Upper lobe of right lung (tissue), 1 donor: ENCODE data around the gene METTL22. TPM values are rescaled to one million over a fixed set of nuclear protein-coding genes. Genes with fewer than 3 reads are reported as not detected.

ENCODE experiments used
- ATAC-seq: fragments of 200-7000 bp; cut with Tn5 transposase; one replicate; pipeline ENCODE4 v1.9.1; 2020; ENCODE audit warnings: mild to moderate bottlenecking, moderate library complexity
- DNase-seq: peaks from one replicate; pipeline ENCODE4 v3.0.0-alpha.2; 2020
- H3K27ac ChIP-seq: fragments of 200-600 bp; one replicate; pipeline ENCODE4 v1.8.0; 2022
- H3K27me3 ChIP-seq: fragments of 200-600 bp; one replicate; pipeline ENCODE4 v1.8.0; 2022; ENCODE audit warnings: mild to moderate bottlenecking
- H3K36me3 ChIP-seq: fragments of 200-600 bp; one replicate; pipeline ENCODE4 v1.8.0; 2022
- H3K4me1 ChIP-seq: fragments of 200-600 bp; one replicate; pipeline ENCODE4 v1.8.0; 2022
- H3K4me3 ChIP-seq: fragments of 200-600 bp; one replicate; pipeline ENCODE4 v1.8.0; 2022; ENCODE audit warnings: mild to moderate bottlenecking
- H3K9me3 ChIP-seq: fragments of 200-600 bp; one replicate; pipeline ENCODE4 v1.8.0; 2022
- CTCF ChIP-seq: fragments of 200-600 bp; IDR thresholded peaks from one replicate; pipeline ENCODE4 v1.8.0; 2022; ENCODE audit warnings: antibody characterized with exemption
- intact Hi-C: fragments of 100-400 bp; cut with DNase I; formaldehyde crosslinking; loops from one replicate; pipeline ENCODE4 v1.11.0; 2022
- total RNA-seq: library from RNA; stranded (reverse); fragmentation: NEBNext Ultra II Directional; extraction: Animal tissue kit (Norgen Biotek cat#: 25700); gene quantifications from one replicate; pipeline ENCODE4 v1.2.1, GENCODE V29; 2021
- donor health status: DM: no; HTN: yes; CAD: no; lungs with severe emphysema.

The METTL22 gene
- total RNA-seq, 1 donor from 2014 or later: 38.6 TPM

- Histone ChIP-seq H3K4me3 (no peak overlapping the region), H3K9me3 (no peaks in the 10 kb centered on the region), H3K36me3 (no peaks in the 10 kb centered on the region), H3K27ac (no peak overlapping the region), H3K4me1 (no peaks in the 10 kb centered on the region), H3K27me3 (peaks cover 5% of the 10 kb centered on the region)
- ATAC-seq (no peak), DNase-seq (no peak)
- no peak for TF ChIP-seq CTCF
- intact Hi-C loops: no loop called here
Measured at GRCh38 chr16:8595783-8596182, 25.7 kb upstream of the METTL22 start.

DNA sequence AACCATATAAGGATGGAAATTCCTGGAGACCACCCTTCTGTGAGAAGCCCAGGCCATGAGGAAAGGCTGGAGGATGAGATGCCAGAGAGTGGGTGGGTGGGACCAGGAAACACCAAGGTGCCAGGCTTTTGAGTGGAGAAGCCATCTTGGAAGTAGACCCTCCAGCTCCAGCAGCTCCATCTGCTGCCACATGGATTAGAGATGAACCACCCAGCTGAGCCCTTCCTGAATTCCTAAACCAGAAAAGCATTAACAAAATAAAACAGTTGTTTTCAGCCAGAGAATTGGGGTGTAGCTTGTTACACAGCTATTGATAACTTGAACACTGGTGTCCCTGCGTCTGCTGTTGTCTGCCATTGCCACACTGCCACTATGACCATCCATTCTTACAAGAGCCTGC is 24.9 kb upstream of the METTL22 start:
- Histone ChIP-seq H3K36me3 (no peaks in the 10 kb centered on the region), H3K27ac (no peak overlapping the region), H3K4me1 (no peaks in the 10 kb centered on the region), H3K27me3 (peaks cover 5% of the 10 kb centered on the region), H3K4me3 (no peak overlapping the region), H3K9me3 (no peaks in the 10 kb centered on the region)
- no peak for ATAC-seq
- DNase-seq: no peak
- intact Hi-C loops: no loop called here
- no peak for TF ChIP-seq CTCF

GRCh38 chr16:8600144-8600775 is 21.2 kb upstream of the METTL22 start:
- H3K27me3 ChIP-seq: no peaks in the 10 kb centered on the region

DNA sequence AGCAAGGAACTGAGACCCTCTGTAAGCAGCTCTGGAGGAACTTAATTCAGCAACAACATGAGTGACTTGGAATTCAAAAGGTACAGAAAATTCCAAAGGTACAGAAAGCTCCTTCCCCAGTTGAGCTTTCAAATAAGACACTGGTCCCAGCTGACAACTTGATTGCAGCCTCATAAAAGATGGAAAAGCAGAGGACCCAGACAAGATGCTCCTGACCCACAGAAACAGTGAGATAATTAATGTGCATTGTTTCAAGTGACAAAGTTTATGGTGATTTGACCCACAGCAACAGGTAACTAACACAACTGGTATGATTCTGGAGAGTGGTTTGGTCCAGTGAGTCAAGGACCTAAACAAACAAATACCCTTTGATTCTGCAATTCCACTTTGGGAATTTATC is 15.9 kb upstream of the METTL22 start:
- no peak for DNase-seq
- Histone ChIP-seq H3K27ac (no peak overlapping the region), H3K27me3 (peaks cover 4% of the 10 kb centered on the region), H3K4me1 (no peaks in the 10 kb centered on the region), H3K36me3 (no peaks in the 10 kb centered on the region), H3K4me3 (no peak overlapping the region), H3K9me3 (no peaks in the 10 kb centered on the region)
- intact Hi-C loops: no loop called here
- no peak for TF ChIP-seq CTCF
- ATAC-seq: no peak

More at GRCh38 chr16:8600144-8600775, 21.2 kb upstream of the METTL22 start:
- Histone ChIP-seq H3K4me1 (no peaks in the 10 kb centered on the region), H3K27ac (no peak overlapping the region), H3K4me3 (no peak overlapping the region), H3K9me3 (no peaks in the 10 kb centered on the region), H3K36me3 (no peaks in the 10 kb centered on the region)
- no peak for DNase-seq
- intact Hi-C loops: no loop called here
- TF ChIP-seq CTCF: no peak
- ATAC-seq: no peak

DNA sequence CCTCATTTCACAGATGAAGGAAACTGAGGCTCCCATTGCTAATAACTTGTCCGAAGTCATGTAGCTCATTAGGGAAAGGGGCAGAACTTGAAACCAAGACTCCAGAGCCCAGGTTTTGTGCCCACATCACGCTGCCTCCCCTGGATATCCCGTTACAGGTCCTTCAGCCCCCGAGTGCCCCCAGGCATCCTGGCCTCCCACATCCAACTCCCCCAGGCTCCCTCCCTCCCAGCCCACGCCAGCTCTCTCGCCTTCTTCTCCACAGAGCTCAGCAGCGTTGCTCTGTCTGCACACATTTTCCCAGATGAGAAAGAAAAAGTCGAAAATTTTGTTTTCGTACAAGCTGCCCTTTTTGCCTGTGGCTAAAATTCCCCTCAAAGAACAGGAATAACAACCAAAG is 14.3 kb upstream of the METTL22 start:
- no peak for TF ChIP-seq CTCF
- intact Hi-C loops: no loop called here
- H3K27me3 ChIP-seq: peaks cover 4% of the 10 kb centered on the region
- H3K9me3 ChIP-seq: no peaks in the 10 kb centered on the region
- no peak for DNase-seq
- no peaks in the 10 kb centered on the region for H3K36me3 ChIP-seq
- no peak overlapping the region for H3K4me3 ChIP-seq
- H3K4me1 ChIP-seq: no peaks in the 10 kb centered on the region
- ATAC-seq: no peak
- H3K27ac ChIP-seq: no peak overlapping the region

DNA sequence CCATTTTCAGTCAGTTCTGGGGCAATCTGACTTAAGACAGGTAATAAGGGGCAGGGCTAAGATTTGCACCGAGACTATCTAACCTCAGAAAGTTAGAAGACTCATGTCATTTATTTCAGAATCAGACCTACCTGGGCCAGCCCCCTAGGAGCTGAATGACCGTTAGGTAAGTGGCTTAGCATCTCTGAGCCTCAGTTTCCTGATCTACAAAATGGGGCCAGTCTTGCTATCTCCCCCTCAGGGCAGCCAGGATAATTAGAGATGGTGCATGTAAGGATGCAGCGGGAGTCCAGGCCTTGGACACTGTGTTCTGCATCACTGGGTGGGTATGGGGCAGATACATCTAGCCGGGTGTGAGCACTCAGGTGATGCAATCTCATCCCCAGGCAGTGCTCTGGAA is 10.4 kb upstream of the METTL22 start:
- no peak for TF ChIP-seq CTCF
- no peaks in the 10 kb centered on the region for H3K9me3 ChIP-seq
- H3K27me3 ChIP-seq: peaks cover 15% of the 10 kb centered on the region
- H3K4me1 ChIP-seq: no peaks in the 10 kb centered on the region
- DNase-seq: no peak
- no peak overlapping the region for H3K4me3 ChIP-seq
- no peak for ATAC-seq
- H3K27ac ChIP-seq: no peak overlapping the region
- no peaks in the 10 kb centered on the region for H3K36me3 ChIP-seq
- intact Hi-C loops: no loop called here
